Pancreas (tissue), 10 donors: ENCODE results near the gene CSNK1G1. TPM values are rescaled to one million over a fixed set of nuclear protein-coding genes. Genes with fewer than 3 reads are reported as not detected.

Experiments used
- ATAC-seq, 4 donors: fragments of 200-7000 bp; cut with Tn5 transposase; one replicate each; pipeline versions ENCODE4 v1.8.0 to v1.9.1; 2020; ENCODE audit warnings: mild to moderate bottlenecking in 4 of 4, moderate library complexity in 4 of 4
- DNase-seq, 6 donors: peaks; one replicate each; pipeline ENCODE4 v3.0.0-alpha.2; 2020
- FAIRE-seq: peaks from 2 replicates; lab custom pipeline; 2012; peaks lifted over from hg19 to GRCh38; lab: Jason Lieb, UNC
- H3K27ac ChIP-seq, 4 donors: fragments of 200-600 bp; sonication (generic); 1 replicate in 3 of 4; 2 replicates in 1 of 4; pipeline versions ENCODE4 v1.5.0 to v1.8.0; 2020
- H3K27me3 ChIP-seq, 4 donors: fragments of 200-600 bp; one replicate each; pipeline ENCODE4 v1.8.0; 2021
- H3K36me3 ChIP-seq, 3 donors: fragments of 200-600 bp; sonication (generic) in 1 of 3; one replicate each; pipeline versions ENCODE4 v1.5.0 to v1.8.0; 2020 to 2021
- H3K4me1 ChIP-seq, 3 donors: fragments of 200-600 bp; one replicate each; pipeline ENCODE4 v1.8.0; 2021
- H3K4me3 ChIP-seq, 4 donors: fragments of 200-600 bp; sonication (generic) in 2 of 4; one replicate each; pipeline versions ENCODE4 v1.5.0 to v1.8.0; 2020 to 2021
- H3K9me3 ChIP-seq, 4 donors: fragments of 200-600 bp; one replicate each; pipeline ENCODE4 v1.8.0; 2021
- WGBS, 2 donors: extraction: QIAGEN DNeasy Blood & Tissue Kit; methylation state at CpG; one replicate each; pipeline ENCODE4 v1.1.7; 2013; 5-methylcytosine and 5-hydroxymethylcytosine counted together
- intact Hi-C, 3 donors: fragments of 100-400 bp; cut with DNase I; formaldehyde crosslinking; loops; one replicate each; pipeline versions ENCODE4 v1.11.1 to v1.14.2; 2022
- polyA plus RNA-seq, 2 donors: library from polyadenylated mRNA; stranded (reverse); fragments of 200-250 nt; gene quantifications; one replicate each; pipeline ENCODE4 v1.2.3, GENCODE V29; 2013
- total RNA-seq, 6 donors: library from RNA; stranded (reverse); fragmentation: NEBNext Ultra II Directional in 4 of 6; extraction: Animal tissue kit (Norgen Biotek cat#: 25700) in 4 of 6; gene quantifications; one replicate each; pipeline versions ENCODE4 v1.2.1 to v1.2.4, GENCODE V29; 2021 to 2023
- TF ChIP-seq, protein P1 (sequence below), 4 donors: fragments of 200-600 bp; sonication (generic) in 3 of 4; IDR thresholded peaks; one replicate each; pipeline versions ENCODE4 v1.5.0 to v1.8.0; 2021; ENCODE audit warnings: antibody characterized with exemption in 4 of 4
- donor health status: healthy with polysubstance abuse.
- donor health status: DM: no; HTN: no; CAD: no; lungs with moderate emphysema.
- donor health status: DM: no; HTN: no; CAD: no.
- donor health status: control.
- donor health status: control.
- donor health status: Bipolar disorder and iron deficiency.
- donor health status: DM: yes; HTN: yes; CAD: no.
- donor health status: DM: no; HTN: no; CAD: no.
- donor health status: DM: no; HTN: no; CAD: no.
- donor health status: DM: yes; HTN: yes; CAD: no.

The CSNK1G1 gene
- total and polyA plus RNA-seq, 8 donors, result 2.4 to 12.1 (median 7.0) TPM

DNA sequence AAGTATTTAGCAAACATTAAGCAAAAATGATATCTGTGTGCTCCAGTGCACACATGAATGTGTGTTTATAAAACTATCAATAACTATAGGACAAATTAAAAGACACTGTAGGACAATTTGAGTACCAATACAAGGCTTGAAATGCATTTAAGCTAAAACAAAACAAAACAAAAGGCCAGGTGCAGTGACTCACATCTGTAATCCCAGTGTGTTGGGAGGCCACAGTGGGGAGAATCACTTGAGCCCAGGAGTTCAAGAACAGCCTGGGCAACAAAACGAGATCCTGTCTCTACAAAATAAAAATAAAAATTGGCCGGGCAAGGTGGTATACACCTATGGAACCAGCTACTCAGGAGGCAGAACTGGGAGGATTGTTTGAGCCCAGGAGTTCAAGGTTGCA is 50.7 kb downstream of the CSNK1G1 start:
- Histone ChIP-seq H3K27me3 (no peaks in the 10 kb centered on the region), H3K9me3 (no peaks in the 10 kb centered on the region), H3K4me3 (no peak overlapping the region), H3K36me3 (no peaks in the 10 kb centered on the region), H3K4me1 (peaks cover 0 to 5% (median 3%) of the 10 kb centered on the region in 3 donors), H3K27ac (no peak overlapping the region)
- ATAC-seq, result no peak
- 79 to 82% methylated on average over 2 of the region's 2 CpGs for WGBS, 2 donors
- no peak for DNase-seq
- intact Hi-C loops, result no loop called here
- TF ChIP-seq, protein P1, sequence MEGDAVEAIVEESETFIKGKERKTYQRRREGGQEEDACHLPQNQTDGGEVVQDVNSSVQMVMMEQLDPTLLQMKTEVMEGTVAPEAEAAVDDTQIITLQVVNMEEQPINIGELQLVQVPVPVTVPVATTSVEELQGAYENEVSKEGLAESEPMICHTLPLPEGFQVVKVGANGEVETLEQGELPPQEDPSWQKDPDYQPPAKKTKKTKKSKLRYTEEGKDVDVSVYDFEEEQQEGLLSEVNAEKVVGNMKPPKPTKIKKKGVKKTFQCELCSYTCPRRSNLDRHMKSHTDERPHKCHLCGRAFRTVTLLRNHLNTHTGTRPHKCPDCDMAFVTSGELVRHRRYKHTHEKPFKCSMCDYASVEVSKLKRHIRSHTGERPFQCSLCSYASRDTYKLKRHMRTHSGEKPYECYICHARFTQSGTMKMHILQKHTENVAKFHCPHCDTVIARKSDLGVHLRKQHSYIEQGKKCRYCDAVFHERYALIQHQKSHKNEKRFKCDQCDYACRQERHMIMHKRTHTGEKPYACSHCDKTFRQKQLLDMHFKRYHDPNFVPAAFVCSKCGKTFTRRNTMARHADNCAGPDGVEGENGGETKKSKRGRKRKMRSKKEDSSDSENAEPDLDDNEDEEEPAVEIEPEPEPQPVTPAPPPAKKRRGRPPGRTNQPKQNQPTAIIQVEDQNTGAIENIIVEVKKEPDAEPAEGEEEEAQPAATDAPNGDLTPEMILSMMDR (IDR thresholded peaks at IDR 0.05), result no peak
- no peak for FAIRE-seq

DNA sequence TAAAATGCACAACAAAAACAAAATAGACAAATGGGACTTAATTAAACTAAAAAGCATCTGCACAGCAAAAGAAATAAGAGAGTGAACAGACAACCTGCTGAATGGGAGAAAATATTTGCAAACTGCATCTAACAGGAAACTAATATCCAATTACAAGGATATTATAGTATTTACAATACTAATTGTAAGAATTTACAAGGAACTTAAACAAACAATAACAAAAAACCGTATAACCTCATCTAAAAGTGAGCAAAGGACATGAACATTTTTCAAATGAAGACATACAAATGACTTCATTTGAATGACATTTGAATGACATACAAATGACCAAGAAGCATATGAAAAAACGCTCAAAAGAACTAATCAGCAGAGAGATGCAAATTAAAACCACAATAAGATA is 66.4 kb downstream of the CSNK1G1 start:
- WGBS, 2 donors, result 77 to 88% methylated on average over 2 of the region's 2 CpGs
- H3K9me3 ChIP-seq, result no peaks in the 10 kb centered on the region
- intact Hi-C loops, result no loop called here
- ATAC-seq, result no peak
- DNase-seq, result no peak
- no peak overlapping the region for H3K4me3 ChIP-seq
- no peak for FAIRE-seq
- no peak overlapping the region for H3K27ac ChIP-seq
- TF ChIP-seq, protein P1 (IDR thresholded peaks at IDR 0.05), result no peak
- H3K4me1 ChIP-seq, result peaks cover 0 to 11% (median 0%) of the 10 kb centered on the region in 3 donors
- H3K36me3 ChIP-seq, result no peaks in the 10 kb centered on the region
- H3K27me3 ChIP-seq, result no peaks in the 10 kb centered on the region

DNA sequence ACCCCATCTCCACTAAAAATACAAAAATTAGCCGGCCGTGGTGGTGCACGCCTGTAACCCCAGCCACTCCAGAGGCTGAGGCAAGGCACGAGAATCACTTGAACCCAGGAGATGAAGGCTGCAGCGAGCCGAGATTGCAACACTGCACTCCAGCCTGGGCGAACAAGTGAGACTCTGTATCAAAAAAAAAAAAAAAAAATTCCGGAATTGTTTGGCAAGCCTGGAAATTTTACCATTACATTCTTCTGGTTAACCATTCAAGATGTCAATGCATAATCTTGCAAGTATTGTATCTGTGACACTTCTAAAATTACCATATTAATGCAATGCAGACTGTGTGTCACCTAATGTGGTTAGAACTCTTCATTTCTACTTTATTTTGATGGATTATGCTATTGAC is 67.0 kb downstream of the CSNK1G1 start:
- Histone ChIP-seq H3K4me1 (peaks cover 0 to 11% (median 4%) of the 10 kb centered on the region in 3 donors), H3K27me3 (no peaks in the 10 kb centered on the region), H3K36me3 (no peaks in the 10 kb centered on the region), H3K27ac (no peak overlapping the region), H3K9me3 (no peaks in the 10 kb centered on the region), H3K4me3 (no peak overlapping the region)
- FAIRE-seq (no peak), DNase-seq (no peak), ATAC-seq (peak in 3 of 4 donors; percentile 22 to 40 (median 32))
- WGBS, 2 donors, result 64 to 79% methylated on average over 8 of the region's 8 CpGs
- TF ChIP-seq, protein P1 (IDR thresholded peaks at IDR 0.05), result no peak
- intact Hi-C loops, result no loop called here

DNA sequence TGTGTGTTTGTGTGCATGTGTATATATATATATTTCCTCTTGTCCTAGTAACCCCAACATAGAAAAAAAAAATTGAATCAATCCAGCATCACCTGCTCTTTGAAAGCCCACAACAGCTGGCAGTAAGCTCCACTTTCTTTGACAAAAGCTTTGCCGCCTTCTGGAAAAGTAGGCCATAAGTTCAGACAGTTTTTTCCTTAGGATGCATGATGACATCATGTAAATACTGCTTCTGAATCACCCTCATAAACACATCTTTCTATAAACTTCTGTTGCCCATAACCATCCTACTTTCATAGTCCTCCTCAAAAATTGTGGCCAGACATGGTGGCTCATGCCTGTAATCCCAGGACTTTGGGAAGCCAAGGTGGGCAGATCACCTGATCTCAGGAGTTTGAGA is 67.4 kb downstream of the CSNK1G1 start:
- DNase-seq, result no peak
- no peak overlapping the region for H3K4me3 ChIP-seq
- TF ChIP-seq, protein P1 (IDR thresholded peaks at IDR 0.05), result no peak
- ATAC-seq, result no peak
- intact Hi-C loops, result no loop called here
- FAIRE-seq, result no peak
- H3K4me1 ChIP-seq, result peaks cover 0 to 11% (median 8%) of the 10 kb centered on the region in 3 donors
- no peaks in the 10 kb centered on the region for H3K36me3 ChIP-seq
- no peak overlapping the region for H3K27ac ChIP-seq
- H3K27me3 ChIP-seq, result no peaks in the 10 kb centered on the region
- H3K9me3 ChIP-seq, result no peaks in the 10 kb centered on the region
- 97 to 100% methylated on average over 1 of the region's 1 CpG for WGBS, 2 donors

DNA sequence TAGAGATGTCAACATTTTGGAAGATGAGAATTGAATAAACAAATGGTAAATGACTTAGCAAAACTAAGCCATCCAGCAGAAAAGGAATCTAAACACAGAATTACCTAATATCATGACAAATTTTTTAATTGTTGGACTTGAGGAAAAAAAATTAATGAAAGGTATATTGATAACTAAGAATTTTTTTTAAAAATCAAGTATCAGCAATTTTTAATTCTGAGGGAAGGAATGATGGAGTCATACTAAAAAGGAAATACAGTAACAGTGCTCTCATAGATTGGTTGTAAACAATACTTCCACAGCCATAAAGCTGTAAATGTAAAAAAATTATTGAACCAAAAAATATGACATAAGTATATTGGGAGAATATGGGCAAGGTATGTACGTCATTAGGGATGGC is 68.0 kb downstream of the CSNK1G1 start:
- ATAC-seq, result no peak
- Histone ChIP-seq H3K27ac (no peak overlapping the region), H3K36me3 (no peaks in the 10 kb centered on the region), H3K4me1 (peaks cover 0 to 11% (median 8%) of the 10 kb centered on the region in 3 donors), H3K27me3 (no peaks in the 10 kb centered on the region), H3K9me3 (no peaks in the 10 kb centered on the region), H3K4me3 (no peak overlapping the region)
- FAIRE-seq, result peak; percentile 17
- intact Hi-C loops, result no loop called here
- DNase-seq, result no peak
- TF ChIP-seq, protein P1 (IDR thresholded peaks at IDR 0.05), result no peak
- WGBS, 2 donors, result 92 to 99% methylated on average over 1 of the region's 1 CpG
